ENCODE data around the gene LELP1. TPM values are rescaled to one million over a fixed set of nuclear protein-coding genes. Genes with fewer than 3 reads are reported as not detected.
"Not testable (repeated sequence)": the region's sequence is repeated elsewhere in the genome, so short reads cannot be mapped to it uniquely, and the experiment has no call there.

Gene LELP1
- total and polyA plus RNA-seq, 8 donors = not detected

GRCh38 chr1:153180556-153180955, 22.7 kb upstream of the LELP1 start:
- intact Hi-C loops (cut with DNase I; ENCODE audit: low total_unique reads) = no loop called here
- DNase-seq = no peak
- H3K27me3 ChIP-seq = no peaks in the 10 kb centered on the region
- no peaks in the 10 kb centered on the region for H3K36me3 ChIP-seq
- WGBS, 5 donors = 45 to 69% (median 57%) methylated on average over 4 of the region's 4 CpGs
- no peak for TF ChIP-seq POLR2AphosphoS5 (IDR thresholded peaks at IDR 0.05)
- TF ChIP-seq POLR2A (IDR thresholded peaks at IDR 0.05) = no peak
- no peak for TF ChIP-seq EP300 (IDR thresholded peaks at IDR 0.05)
- TF ChIP-seq CTCF (IDR thresholded peaks at IDR 0.05) = no peak
- H3K27ac ChIP-seq = no peak overlapping the region
- no peaks in the 10 kb centered on the region for H3K4me1 ChIP-seq
- H3K9me3 ChIP-seq = peaks cover 0 to 14% (median 7%) of the 10 kb centered on the region in 4 donors
- H3K4me3 ChIP-seq = no peak overlapping the region

GRCh38 chr1:153188301-153188700, 14.9 kb upstream of the LELP1 start:
- H3K27ac ChIP-seq; H3K36me3 ChIP-seq; H3K4me1 ChIP-seq; DNase-seq; H3K4me3 ChIP-seq; intact Hi-C loops (cut with DNase I; ENCODE audit: low total_unique reads): not testable (repeated sequence)
- Histone ChIP-seq H3K9me3 (peaks cover 0 to 14% (median 12%) of the 10 kb centered on the region in 4 donors), H3K27me3 (peaks cover 0 to 34% (median 0%) of the 10 kb centered on the region in 3 donors)
- 71 to 90% (median 79%) methylated on average over 3 to 4 of the region's 4 CpGs for WGBS, 5 donors

- DNase-seq = peak in 1 of 2 donors; percentile 36
- peaks cover 0 to 40% (median 3%) of the 10 kb centered on the region in 3 donors for H3K27me3 ChIP-seq
- intact Hi-C loops (cut with DNase I; ENCODE audit: low total_unique reads) = no loop called here
These were observed 12.9 kb upstream of the LELP1 start for GRCh38 chr1:153190373-153190772.

GRCh38 chr1:153192697-153193096, 10.5 kb upstream of the LELP1 start:
- Histone ChIP-seq H3K4me1 (no peaks in the 10 kb centered on the region), H3K4me3 (no peak overlapping the region), H3K27me3 (peaks cover 0 to 40% (median 3%) of the 10 kb centered on the region in 3 donors), H3K9me3 (no peaks in the 10 kb centered on the region), H3K36me3 (no peaks in the 10 kb centered on the region), H3K27ac (no peak overlapping the region)
- DNase-seq = peak; percentile 29 to 53
- 8 to 20% (median 14%) methylated on average over 3 of the region's 3 CpGs for WGBS, 5 donors
- intact Hi-C loops (cut with DNase I; ENCODE audit: low total_unique reads) = no loop called here
- TF ChIP-seq CTCF (IDR thresholded peaks at IDR 0.05) (peak in 4 of 7 experiments; percentile 11 to 40 (median 18)), POLR2AphosphoS5 (IDR thresholded peaks at IDR 0.05) (no peak)

More at GRCh38 chr1:153190373-153190772, 12.9 kb upstream of the LELP1 start:
- H3K4me1 ChIP-seq = no peaks in the 10 kb centered on the region
- peaks cover 0 to 8% (median 7%) of the 10 kb centered on the region in 4 donors for H3K9me3 ChIP-seq
- TF ChIP-seq CTCF (IDR thresholded peaks at IDR 0.05) (peak in 2 of 7 experiments; percentile 19 to 54), EP300 (IDR thresholded peaks at IDR 0.05) (no peak)
- WGBS, 5 donors = 3 to 11% (median 5%) methylated on average over 3 of the region's 3 CpGs
- H3K36me3 ChIP-seq = no peaks in the 10 kb centered on the region
- no peak overlapping the region for H3K27ac ChIP-seq
- no peak overlapping the region for H3K4me3 ChIP-seq

- no peak for TF ChIP-seq POLR2A (IDR thresholded peaks at IDR 0.05)
- TF ChIP-seq CTCF (IDR thresholded peaks at IDR 0.05) = no peak
- no peak for TF ChIP-seq POLR2AphosphoS5 (IDR thresholded peaks at IDR 0.05)
- TF ChIP-seq EP300 (IDR thresholded peaks at IDR 0.05) = no peak
- WGBS, 5 donors = 55 to 66% (median 59%) methylated on average over 3 of the region's 3 CpGs
- no peak overlapping the region for H3K27ac ChIP-seq
- no peak for DNase-seq
- H3K27me3 ChIP-seq = peaks cover 0 to 37% (median 3%) of the 10 kb centered on the region in 3 donors
- H3K4me3 ChIP-seq = no peak overlapping the region
- H3K9me3 ChIP-seq = no peaks in the 10 kb centered on the region
- H3K36me3 ChIP-seq = no peaks in the 10 kb centered on the region
- intact Hi-C loops (cut with DNase I; ENCODE audit: low total_unique reads) = no loop called here
- H3K4me1 ChIP-seq = no peaks in the 10 kb centered on the region
These were observed 8.7 kb upstream of the LELP1 start for GRCh38 chr1:153194331-153195050.

Data from stomach (tissue), 9 donors.